GM08714 (cell line): ENCODE results near the gene AGR3.

Source experiments
- H3K4me3 ChIP-seq: fragments of 200-500 bp; sonication (Bioruptor generic); 2 replicates; pipeline ENCODE4 v1.5.1; 2014; ENCODE audit warnings: mild to moderate bottlenecking, low read length, inconsistent platforms
- ZNF274 ChIP-seq: IDR thresholded peaks from 2 replicates; pipeline ENCODE4 v1.6.1; 2012; ENCODE audit warnings: mild to moderate bottlenecking, low read depth, low read length

The AGR3 gene

DNA sequence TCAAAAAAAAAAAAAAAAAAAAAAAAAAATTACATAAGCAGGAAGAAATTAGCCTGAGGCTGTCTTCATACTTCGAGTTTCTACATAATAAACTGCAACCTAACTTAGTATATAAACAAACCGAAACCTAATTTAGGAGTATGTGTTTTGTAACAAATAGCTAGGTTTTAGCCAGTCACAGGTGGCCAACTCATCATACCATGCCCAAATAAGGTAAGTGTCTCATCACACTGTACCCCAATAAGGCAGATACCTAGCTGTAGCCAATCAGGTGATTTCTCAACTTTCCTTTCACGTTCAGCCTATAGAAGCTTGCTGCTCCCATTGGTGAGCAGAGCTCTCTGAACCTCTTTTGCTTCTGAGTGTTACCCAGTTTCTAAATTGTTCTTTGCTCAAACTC is 63.1 kb downstream of the AGR3 start:
- H3K4me3 ChIP-seq = no peak overlapping the region
- TF ChIP-seq ZNF274 = no peak

GRCh38 chr7:16817536-16817935 is 64.2 kb downstream of the AGR3 start:
- TF ChIP-seq ZNF274 = no peak
- H3K4me3 ChIP-seq = no peak overlapping the region

DNA sequence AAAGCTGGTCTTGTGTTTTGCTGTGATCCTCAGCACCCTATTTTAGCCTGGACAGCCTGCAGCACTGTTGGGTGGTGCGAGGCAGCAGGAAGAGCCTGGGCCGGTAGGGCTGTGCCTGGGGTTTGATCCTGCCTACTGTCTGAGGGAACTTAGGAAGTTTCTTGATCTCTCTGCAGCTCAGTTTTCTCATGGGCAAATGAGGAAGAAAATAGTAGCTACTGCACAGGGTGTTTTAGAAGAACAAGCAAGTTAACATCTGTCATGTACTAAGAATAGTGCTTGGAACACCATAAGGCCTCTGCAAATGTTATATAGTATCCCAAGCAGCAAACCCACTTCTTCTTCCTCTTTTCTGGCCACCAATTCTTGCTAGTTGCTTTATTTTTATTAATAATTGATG is 65.0 kb downstream of the AGR3 start:
- no peak overlapping the region for H3K4me3 ChIP-seq
- no peak for TF ChIP-seq ZNF274

DNA sequence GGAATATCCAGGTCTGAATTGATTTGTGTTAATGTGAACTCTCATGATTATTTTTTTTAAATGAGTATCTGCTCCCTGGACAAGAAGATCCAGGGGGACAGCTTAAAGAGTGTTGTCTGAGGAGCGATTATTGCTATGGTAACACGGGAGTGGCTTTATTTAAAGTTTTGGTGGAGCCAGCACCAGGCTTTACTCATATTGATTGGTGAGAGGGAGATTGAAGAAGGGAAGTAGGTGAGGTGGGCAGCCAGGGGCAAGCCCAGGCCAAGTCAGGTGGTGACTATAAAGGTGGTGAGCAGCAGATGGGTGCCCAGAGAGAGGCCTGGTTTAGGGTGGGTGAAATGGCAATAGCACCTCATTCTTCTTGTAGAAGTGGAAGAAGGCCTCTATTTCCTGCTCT is 66.8 kb downstream of the AGR3 start:
- no peak for TF ChIP-seq ZNF274
- H3K4me3 ChIP-seq = no peak overlapping the region

DNA sequence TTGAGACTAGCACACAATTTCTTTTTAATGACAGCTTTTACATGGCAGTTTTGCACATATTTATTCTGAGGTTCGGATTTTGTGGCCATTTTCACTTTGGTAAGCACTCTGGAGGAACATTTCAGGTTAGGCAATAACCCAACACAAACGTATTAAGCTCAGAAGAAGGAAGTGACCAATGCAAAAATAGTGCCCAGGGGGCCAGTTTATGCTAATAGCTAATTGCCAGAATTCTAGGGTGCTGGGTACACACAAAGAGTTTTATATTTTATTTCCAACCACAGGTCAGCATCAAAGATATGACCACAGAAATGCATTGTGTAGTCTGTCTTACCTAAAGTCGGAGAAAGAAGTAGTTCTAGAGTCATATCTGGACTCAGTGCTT is 68.6 kb downstream of the AGR3 start:
- no peak for TF ChIP-seq ZNF274
- H3K4me3 ChIP-seq = no peak overlapping the region

DNA sequence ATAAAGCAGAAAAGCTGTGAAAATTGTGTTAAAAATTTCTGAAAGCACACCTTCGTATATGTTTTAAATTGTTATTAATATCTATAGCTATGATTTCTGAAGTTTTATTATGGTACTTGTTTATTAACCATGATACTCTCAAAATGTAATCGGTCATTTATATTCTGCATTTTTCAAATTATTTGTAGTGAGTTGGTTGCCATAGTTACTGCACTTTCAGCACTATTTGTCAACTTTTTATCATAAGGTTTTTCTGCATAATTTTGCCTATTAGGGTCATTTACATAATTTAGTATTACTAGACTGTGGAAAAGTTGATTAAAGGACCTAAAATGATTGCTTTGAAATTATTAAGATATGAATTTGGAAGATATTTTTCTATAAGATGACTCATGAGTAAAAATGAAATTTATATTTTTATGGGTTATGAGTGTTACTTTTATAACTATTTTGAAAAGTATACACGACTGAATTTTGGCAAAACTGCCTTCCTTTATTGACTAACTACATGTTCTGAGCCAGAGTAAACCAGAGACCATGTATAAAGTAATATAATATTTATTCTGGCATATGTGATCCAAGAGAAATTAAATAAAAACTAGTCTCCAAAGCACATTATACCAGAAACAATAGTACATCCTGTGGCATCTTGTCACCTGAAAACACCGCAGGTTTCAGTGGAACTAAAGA is 69.1 kb downstream of the AGR3 start:
- TF ChIP-seq ZNF274 = no peak
- H3K4me3 ChIP-seq = no peak overlapping the region

- TF ChIP-seq ZNF274 = no peak
- H3K4me3 ChIP-seq = no peak overlapping the region
Observed at GRCh38 chr7:16811551-16811950, 70.2 kb downstream of the AGR3 start.

DNA sequence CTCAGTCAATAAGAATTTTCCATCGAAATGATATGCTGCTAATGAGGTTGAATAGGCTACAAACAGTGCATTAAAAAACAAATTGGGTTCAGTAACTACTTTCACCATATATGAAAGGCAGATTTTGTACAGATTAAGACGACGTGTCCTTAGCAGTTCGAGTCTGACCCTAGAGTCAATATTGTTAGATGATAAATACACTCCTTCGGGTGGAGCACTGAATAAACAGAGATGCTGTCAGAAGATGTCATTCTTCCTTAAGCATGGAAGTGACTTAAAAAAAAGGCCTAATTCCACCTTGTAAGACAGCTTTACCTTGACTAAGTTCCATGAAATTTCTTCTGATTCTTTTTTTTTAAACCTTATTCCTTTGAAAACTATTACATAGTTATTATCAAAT is 71.2 kb downstream of the AGR3 start:
- TF ChIP-seq ZNF274 = no peak
- no peak overlapping the region for H3K4me3 ChIP-seq

DNA sequence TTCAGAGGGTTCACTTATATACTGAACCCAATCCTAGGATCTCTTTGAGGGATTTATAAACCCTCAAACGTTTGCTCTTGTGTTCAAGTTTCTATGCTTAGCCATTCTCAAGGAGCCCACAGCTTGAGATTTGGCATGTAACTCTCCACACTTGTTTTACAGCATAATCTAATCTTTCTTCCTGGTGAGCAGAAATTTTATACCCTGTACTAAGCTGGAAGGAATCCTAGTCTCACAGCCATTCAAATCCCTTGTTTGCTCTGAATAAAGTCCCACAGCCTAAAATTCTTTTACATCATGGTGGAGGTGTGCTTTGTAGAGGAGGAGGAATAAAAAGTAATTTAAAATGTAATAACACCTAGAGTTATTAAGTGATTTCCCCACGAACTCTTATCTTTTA is 71.7 kb downstream of the AGR3 start:
- no peak overlapping the region for H3K4me3 ChIP-seq
- no peak for TF ChIP-seq ZNF274
